A549 (cell line): Measurements from ENCODE around the gene ZNF354C. TPM values are rescaled to one million over a fixed set of nuclear protein-coding genes. Genes with fewer than 3 reads are reported as not detected.

Experiments
- ATAC-seq, 2 experiments: fragments of 200-7000 bp in 1 of 2; fragments of >200 bp in 1 of 2; cut with Nextera tagmentation in 1 of 2; cut with Tn5 transposase in 1 of 2; 3 replicates each; pipeline versions ENCODE4 v1.8.0 to v1.9.1; 2018 to 2020; ENCODE audit warnings: mild to moderate bottlenecking in 1 of 2, moderate library complexity in 1 of 2
- CTCF ChIA-PET: fragments of 300-600 bp; sonication (Branson Sonifier 250); formaldehyde crosslinking; extraction: SDS; loops from one replicate; lab custom pipeline; 2021; ENCODE audit warnings: antibody characterized with exemption, inconsistent platforms; lab: Yijun Ruan, JAX
- POLR2A ChIA-PET: fragments of 350-600 bp; formaldehyde crosslinking; extraction: SDS; loops from one replicate; lab custom pipeline; 2021; ENCODE audit warnings: antibody characterized with exemption, inconsistent platforms; lab: Yijun Ruan, JAX
- DNase-seq, 2 experiments: peaks; one replicate each; pipeline versions ENCODE4 v3.0.0 to v3.0.0-alpha.2; 2011 to 2016; ENCODE audit warnings: low read depth in 1 of 2, low spot score in 1 of 2
- FAIRE-seq: peaks from 2 replicates; lab custom pipeline; 2011; peaks lifted over from hg19 to GRCh38; lab: Jason Lieb, UNC
- H3K27ac ChIP-seq, 2 experiments: fragments of >200 bp; sonication (Bioruptor Twin); formaldehyde crosslinking; 3 replicates each; pipeline ENCODE4 v1.5.1; 2016 to 2017
- H3K4me1 ChIP-seq: fragments of >200 bp; sonication (Bioruptor Twin); formaldehyde crosslinking; 3 replicates; pipeline ENCODE4 v1.6.1; 2016
- H3K4me2 ChIP-seq: fragments of >200 bp; sonication (Bioruptor Twin); formaldehyde crosslinking; 3 replicates; pipeline ENCODE4 v1.6.1; 2016
- H3K4me3 ChIP-seq: fragments of >200 bp; sonication (Bioruptor Twin); formaldehyde crosslinking; 3 replicates; pipeline ENCODE4 v1.5.1; 2016
- H3K9me3 ChIP-seq: fragments of >200 bp; sonication (Bioruptor Twin); formaldehyde crosslinking; 3 replicates; pipeline ENCODE4 v1.6.1; 2016
- CBX8 ChIP-seq: fragments of 200-600 bp; sonication (generic); IDR thresholded peaks from 2 replicates; pipeline ENCODE4 v1.6.1; 2016
- CEBPB ChIP-seq, 2 experiments: fragments of >200 bp in 1 of 2; sonication (Bioruptor Twin) in 1 of 2; formaldehyde crosslinking in 1 of 2; IDR thresholded peaks; 2 replicates each; pipeline ENCODE4 v1.6.1; 2012 to 2016
- FOXS1 ChIP-seq: fragments of 250-450 bp; sonication (Bioruptor Pico); IDR thresholded peaks from 2 replicates; pipeline ENCODE4 v1.5.0; 2020; ENCODE audit warnings: mild to moderate bottlenecking, moderate library complexity
- HEYL ChIP-seq: fragments of 250-450 bp; sonication (Bioruptor Pico); IDR thresholded peaks from 2 replicates; pipeline ENCODE4 v1.8.0; 2021; ENCODE audit warnings: mild to moderate bottlenecking, moderate library complexity
- HOXB5 ChIP-seq: fragments of 250-450 bp; sonication (Bioruptor Pico); IDR thresholded peaks from 2 replicates; pipeline ENCODE4 v1.5.0; 2020; ENCODE audit warnings: mild to moderate bottlenecking, moderate library complexity
- JUN ChIP-seq, 2 experiments: fragments of >200 bp; sonication (Bioruptor Twin); formaldehyde crosslinking; IDR thresholded peaks; 2 replicates in 1 of 2; 3 replicates in 1 of 2; pipeline ENCODE4 v1.6.1; 2016 to 2017
- KDM1A ChIP-seq: fragments of 200-600 bp; sonication (generic); IDR thresholded peaks from 2 replicates; pipeline ENCODE4 v1.6.1; 2016; ENCODE audit warnings: low read depth, mild to moderate bottlenecking
- MYC ChIP-seq: IDR thresholded peaks from 2 replicates; pipeline ENCODE4 v1.6.1; 2012; ENCODE audit warnings: mild to moderate bottlenecking, inconsistent platforms, low read length, improper control_type of control experiment, borderline replicate concordance
- PHF8 ChIP-seq: fragments of 200-600 bp; sonication (generic); IDR thresholded peaks from 2 replicates; pipeline ENCODE4 v1.6.1; 2016; ENCODE audit warnings: low read depth, mild to moderate bottlenecking, antibody characterized with exemption, moderate library complexity, borderline replicate concordance
- POLR2A ChIP-seq: IDR thresholded peaks from 2 replicates; pipeline ENCODE4 v1.6.1; 2012; ENCODE audit warnings: mild to moderate bottlenecking, low read length
- POLR2AphosphoS2 ChIP-seq: conservative IDR thresholded peaks from 2 replicates; pipeline ENCODE4 v1.6.1; 2012; ENCODE audit warnings: low read length, improper control_type of control experiment, inconsistent platforms
- RAD21 ChIP-seq, 2 experiments: fragments of >200 bp in 1 of 2; sonication (Bioruptor Twin) in 1 of 2; formaldehyde crosslinking in 1 of 2; IDR thresholded peaks in 1 of 2; conservative IDR thresholded peaks in 1 of 2; 2 replicates in 1 of 2; 3 replicates in 1 of 2; pipeline ENCODE4 v1.6.1; 2012 to 2018; ENCODE audit warnings: inconsistent platforms in 1 of 2
- RARB ChIP-seq: fragments of 250-450 bp; sonication (Bioruptor Pico); IDR thresholded peaks from 2 replicates; pipeline ENCODE4 v1.8.0; 2021; ENCODE audit warnings: mild to moderate bottlenecking, moderate library complexity
- RCOR1 ChIP-seq: fragments of 150-350 bp; IDR thresholded peaks from 2 replicates; pipeline ENCODE4 v1.6.1; 2014; ENCODE audit warnings: antibody characterized with exemption, low read length, low read depth
- RFX5 ChIP-seq: fragments of 450-650 bp; IDR thresholded peaks from 2 replicates; pipeline ENCODE4 v1.7.1; 2014; ENCODE audit warnings: antibody characterized with exemption, mild to moderate bottlenecking, moderate library complexity
- TP53 ChIP-seq: fragments of 250-450 bp; sonication (Bioruptor Pico); IDR thresholded peaks from 2 replicates; pipeline ENCODE4 v1.5.0; 2021; ENCODE audit warnings: mild to moderate bottlenecking, moderate library complexity
- WGBS: methylation state at CpG from one replicate; pipeline ENCODE4 v1.1.6; 2017; ENCODE audit errors: missing lambda C conversion rate; 5-methylcytosine and 5-hydroxymethylcytosine counted together
- polyA plus RNA-seq, 4 experiments: library from polyadenylated mRNA; depleted of rRNA in 3 of 4; stranded (reverse); fragments of >200 nt; fragmentation: RNase III in 1 of 4; extraction: RNeasy Plus Mini Kit Qiagen cat#74134 plus additional on column Dnase treatment in 1 of 4; gene quantifications; 2 replicates in 3 of 4; 3 replicates in 1 of 4; pipeline ENCODE4 v1.2.3, GENCODE V29; 2011 to 2017
- TF ChIP-seq, protein P1 (sequence below): IDR thresholded peaks from 2 replicates; pipeline ENCODE4 v1.6.1; 2012; ENCODE audit warnings: low read depth, borderline replicate concordance
- TF ChIP-seq, protein P2 (sequence below): fragments of >200 bp; sonication (Bioruptor Twin); formaldehyde crosslinking; IDR thresholded peaks from 3 replicates; pipeline ENCODE4 v1.5.1; 2016
- TF ChIP-seq, protein P3 (sequence below): fragments of 200-600 bp; sonication (generic); IDR thresholded peaks from 2 replicates; pipeline ENCODE4 v1.6.1; 2016; ENCODE audit warnings: antibody characterized with exemption, mild to moderate bottlenecking, moderate library complexity
- TF ChIP-seq, protein P4 (sequence below): fragments of 450-650 bp; IDR thresholded peaks from 2 replicates; pipeline ENCODE4 v1.6.1; 2014; ENCODE audit warnings: antibody characterized with exemption
- TF ChIP-seq, protein P5 (sequence below): fragments of 250-450 bp; sonication (Bioruptor Pico); IDR thresholded peaks from 2 replicates; pipeline ENCODE4 v1.5.0; 2021; ENCODE audit warnings: mild to moderate bottlenecking, moderate library complexity, borderline replicate concordance

The ZNF354C gene
- polyA plus RNA-seq, 2 of the 4 experiments (the other 2 are of a cell fraction) = 1.7 to 2.3 TPM

DNA sequence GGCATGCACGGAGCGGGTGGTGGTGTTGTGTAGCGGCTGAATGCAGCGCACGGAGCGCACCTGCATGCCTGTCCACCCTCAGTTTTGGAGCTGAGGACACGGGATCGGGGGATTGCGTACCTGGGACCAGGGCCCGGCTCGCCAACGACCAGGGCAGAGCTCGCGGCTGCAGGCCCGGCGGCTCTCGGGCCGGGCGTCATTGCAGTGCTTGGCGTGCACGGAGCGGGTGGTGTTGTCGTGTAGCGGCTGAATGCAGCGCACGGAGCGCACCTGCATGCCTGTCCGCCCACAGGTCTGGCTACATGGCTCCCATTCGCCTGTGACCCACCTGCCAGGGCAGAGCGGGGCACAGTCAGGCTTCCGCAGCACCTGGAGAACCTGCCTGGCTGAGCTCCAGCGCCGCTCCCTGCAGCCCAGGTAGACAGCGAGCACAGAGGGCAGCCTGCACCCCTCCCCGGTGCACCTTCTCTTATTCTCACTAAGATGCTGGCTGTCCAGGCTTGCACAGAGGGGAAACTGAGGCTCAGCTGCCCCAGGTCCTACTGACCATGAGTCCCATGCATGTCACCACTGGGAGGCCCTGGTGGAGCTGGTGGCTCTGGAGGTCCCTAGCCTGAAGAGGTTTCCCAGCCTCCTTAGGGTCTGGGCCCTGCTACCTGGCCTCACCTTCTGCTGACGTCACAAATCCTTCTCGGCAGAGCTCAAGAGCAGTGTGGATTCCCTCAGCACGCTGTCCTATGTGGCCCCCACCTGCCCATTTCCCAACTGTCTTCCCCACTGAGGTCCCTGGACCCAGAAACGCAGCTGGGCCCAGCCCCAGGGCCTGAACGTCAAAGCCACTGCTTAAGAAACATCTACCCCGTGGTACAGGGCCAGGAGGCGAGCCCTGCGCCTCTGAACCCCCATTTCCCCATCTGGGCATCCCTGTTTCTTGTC lies 64.9 kb downstream of the ZNF354C start:
- TF ChIP-seq POLR2A = no peak
- TF ChIP-seq TP53 (CRISPR knock-in tag) = no peak
- no peak for TF ChIP-seq CBX8
- TF ChIP-seq RAD21 (conservative IDR thresholded peaks at IDR 0.05 in 1 of 2, IDR thresholded peaks at IDR 0.05 in 1 of 2) = no peak
- TF ChIP-seq, protein P1, sequence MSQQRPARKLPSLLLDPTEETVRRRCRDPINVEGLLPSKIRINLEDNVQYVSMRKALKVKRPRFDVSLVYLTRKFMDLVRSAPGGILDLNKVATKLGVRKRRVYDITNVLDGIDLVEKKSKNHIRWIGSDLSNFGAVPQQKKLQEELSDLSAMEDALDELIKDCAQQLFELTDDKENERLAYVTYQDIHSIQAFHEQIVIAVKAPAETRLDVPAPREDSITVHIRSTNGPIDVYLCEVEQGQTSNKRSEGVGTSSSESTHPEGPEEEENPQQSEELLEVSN = no peak
- TF ChIP-seq, protein P2, sequence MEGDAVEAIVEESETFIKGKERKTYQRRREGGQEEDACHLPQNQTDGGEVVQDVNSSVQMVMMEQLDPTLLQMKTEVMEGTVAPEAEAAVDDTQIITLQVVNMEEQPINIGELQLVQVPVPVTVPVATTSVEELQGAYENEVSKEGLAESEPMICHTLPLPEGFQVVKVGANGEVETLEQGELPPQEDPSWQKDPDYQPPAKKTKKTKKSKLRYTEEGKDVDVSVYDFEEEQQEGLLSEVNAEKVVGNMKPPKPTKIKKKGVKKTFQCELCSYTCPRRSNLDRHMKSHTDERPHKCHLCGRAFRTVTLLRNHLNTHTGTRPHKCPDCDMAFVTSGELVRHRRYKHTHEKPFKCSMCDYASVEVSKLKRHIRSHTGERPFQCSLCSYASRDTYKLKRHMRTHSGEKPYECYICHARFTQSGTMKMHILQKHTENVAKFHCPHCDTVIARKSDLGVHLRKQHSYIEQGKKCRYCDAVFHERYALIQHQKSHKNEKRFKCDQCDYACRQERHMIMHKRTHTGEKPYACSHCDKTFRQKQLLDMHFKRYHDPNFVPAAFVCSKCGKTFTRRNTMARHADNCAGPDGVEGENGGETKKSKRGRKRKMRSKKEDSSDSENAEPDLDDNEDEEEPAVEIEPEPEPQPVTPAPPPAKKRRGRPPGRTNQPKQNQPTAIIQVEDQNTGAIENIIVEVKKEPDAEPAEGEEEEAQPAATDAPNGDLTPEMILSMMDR = no peak
- no peak for TF ChIP-seq RCOR1
- TF ChIP-seq HOXB5 (CRISPR knock-in tag) = no peak
- no peak for TF ChIP-seq KDM1A
- FAIRE-seq = no peak
- Histone ChIP-seq H3K4me1 (no peaks in the 10 kb centered on the region), H3K4me2 (no peak overlapping the region), H3K27ac (no peak overlapping the region), H3K4me3 (no peak overlapping the region), H3K9me3 (peaks cover 27% of the 10 kb centered on the region; the same call in 2 of the 3 replicates)
- 34% methylated on average over 17 of the region's 43 CpGs for WGBS
- no peak for ATAC-seq
- ChIA-PET POLR2A (no interaction called here), CTCF (interaction anchor here (0.6 kb wide), 1 partner anchor 68 kb away, joined by 3 read pairs; no protein-coding TSS in a partner anchor)
- DNase-seq = no peak

DNA sequence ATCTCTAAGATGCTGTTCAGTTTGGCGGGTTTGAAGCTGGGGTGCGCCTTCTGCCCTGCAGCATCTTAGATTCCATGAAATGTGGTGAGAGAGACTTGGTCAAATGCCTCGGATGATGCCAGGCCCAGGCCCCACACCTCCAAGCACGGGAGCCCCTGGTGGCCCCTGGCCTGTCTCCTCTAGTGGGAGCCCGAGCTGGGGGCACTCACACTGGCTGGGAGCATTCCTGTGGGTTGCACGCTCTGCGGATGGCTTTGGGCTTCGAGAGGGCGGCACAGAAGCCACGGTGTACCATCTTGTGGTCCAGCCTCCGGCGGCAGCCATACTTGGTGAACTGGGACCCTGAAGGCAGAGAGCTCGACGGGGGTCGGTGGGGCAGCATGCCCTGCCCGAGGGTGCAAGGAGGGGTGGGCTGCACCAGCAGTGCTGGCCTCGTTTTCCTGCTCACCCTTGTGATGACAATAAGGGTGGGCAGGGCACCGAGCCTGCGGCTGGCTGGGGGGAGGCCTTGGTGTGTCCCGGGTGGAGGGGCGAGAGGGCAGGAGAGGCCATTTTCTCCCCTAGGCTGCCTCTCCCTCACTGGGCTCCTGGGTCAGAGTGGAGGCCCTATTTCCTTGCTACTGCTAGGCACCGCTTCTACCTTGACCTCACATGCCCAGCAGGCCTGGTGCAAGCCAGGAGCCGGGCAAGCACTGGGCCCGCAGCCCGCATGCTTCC lies 65.8 kb downstream of the ZNF354C start:
- Histone ChIP-seq H3K27ac (no peak overlapping the region), H3K4me1 (no peaks in the 10 kb centered on the region), H3K4me3 (no peak overlapping the region), H3K9me3 (peaks cover 23% of the 10 kb centered on the region; the same call in 2 of the 3 replicates), H3K4me2 (no peak overlapping the region)
- ChIA-PET CTCF (no interaction called here), POLR2A (no interaction called here)
- WGBS = 46% methylated on average over 12 of the region's 25 CpGs
- no peak for FAIRE-seq
- no peak for ATAC-seq
- no peak for DNase-seq
- TF ChIP-seq POLR2A (no peak), JUN (IDR thresholded peaks at IDR 0.05) (no peak), CEBPB (IDR thresholded peaks at IDR 0.05) (no peak), RFX5 (no peak), FOXS1 (CRISPR knock-in tag) (no peak), RARB (no peak), PHF8 (no peak), MYC (no peak), POLR2AphosphoS2 (no peak), HEYL (CRISPR knock-in tag) (no peak)
- TF ChIP-seq, protein P1 = no peak
- TF ChIP-seq, protein P3, sequence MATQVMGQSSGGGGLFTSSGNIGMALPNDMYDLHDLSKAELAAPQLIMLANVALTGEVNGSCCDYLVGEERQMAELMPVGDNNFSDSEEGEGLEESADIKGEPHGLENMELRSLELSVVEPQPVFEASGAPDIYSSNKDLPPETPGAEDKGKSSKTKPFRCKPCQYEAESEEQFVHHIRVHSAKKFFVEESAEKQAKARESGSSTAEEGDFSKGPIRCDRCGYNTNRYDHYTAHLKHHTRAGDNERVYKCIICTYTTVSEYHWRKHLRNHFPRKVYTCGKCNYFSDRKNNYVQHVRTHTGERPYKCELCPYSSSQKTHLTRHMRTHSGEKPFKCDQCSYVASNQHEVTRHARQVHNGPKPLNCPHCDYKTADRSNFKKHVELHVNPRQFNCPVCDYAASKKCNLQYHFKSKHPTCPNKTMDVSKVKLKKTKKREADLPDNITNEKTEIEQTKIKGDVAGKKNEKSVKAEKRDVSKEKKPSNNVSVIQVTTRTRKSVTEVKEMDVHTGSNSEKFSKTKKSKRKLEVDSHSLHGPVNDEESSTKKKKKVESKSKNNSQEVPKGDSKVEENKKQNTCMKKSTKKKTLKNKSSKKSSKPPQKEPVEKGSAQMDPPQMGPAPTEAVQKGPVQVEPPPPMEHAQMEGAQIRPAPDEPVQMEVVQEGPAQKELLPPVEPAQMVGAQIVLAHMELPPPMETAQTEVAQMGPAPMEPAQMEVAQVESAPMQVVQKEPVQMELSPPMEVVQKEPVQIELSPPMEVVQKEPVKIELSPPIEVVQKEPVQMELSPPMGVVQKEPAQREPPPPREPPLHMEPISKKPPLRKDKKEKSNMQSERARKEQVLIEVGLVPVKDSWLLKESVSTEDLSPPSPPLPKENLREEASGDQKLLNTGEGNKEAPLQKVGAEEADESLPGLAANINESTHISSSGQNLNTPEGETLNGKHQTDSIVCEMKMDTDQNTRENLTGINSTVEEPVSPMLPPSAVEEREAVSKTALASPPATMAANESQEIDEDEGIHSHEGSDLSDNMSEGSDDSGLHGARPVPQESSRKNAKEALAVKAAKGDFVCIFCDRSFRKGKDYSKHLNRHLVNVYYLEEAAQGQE = no peak
- TF ChIP-seq, protein P2 = no peak
- TF ChIP-seq, protein P4, sequence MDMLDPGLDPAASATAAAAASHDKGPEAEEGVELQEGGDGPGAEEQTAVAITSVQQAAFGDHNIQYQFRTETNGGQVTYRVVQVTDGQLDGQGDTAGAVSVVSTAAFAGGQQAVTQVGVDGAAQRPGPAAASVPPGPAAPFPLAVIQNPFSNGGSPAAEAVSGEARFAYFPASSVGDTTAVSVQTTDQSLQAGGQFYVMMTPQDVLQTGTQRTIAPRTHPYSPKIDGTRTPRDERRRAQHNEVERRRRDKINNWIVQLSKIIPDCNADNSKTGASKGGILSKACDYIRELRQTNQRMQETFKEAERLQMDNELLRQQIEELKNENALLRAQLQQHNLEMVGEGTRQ = no peak
- TF ChIP-seq, protein P5, sequence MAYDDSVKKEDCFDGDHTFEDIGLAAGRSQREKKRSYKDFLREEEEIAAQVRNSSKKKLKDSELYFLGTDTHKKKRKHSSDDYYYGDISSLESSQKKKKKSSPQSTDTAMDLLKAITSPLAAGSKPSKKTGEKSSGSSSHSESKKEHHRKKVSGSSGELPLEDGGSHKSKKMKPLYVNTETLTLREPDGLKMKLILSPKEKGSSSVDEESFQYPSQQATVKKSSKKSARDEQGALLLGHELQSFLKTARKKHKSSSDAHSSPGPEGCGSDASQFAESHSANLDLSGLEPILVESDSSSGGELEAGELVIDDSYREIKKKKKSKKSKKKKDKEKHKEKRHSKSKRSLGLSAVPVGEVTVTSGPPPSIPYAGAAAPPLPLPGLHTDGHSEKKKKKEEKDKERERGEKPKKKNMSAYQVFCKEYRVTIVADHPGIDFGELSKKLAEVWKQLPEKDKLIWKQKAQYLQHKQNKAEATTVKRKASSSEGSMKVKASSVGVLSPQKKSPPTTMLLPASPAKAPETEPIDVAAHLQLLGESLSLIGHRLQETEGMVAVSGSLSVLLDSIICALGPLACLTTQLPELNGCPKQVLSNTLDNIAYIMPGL (CRISPR knock-in tag) = no peak
